AG10803 (cell line): Measurements from ENCODE around the gene S100A1.
"Not testable (repeated sequence)": the region's sequence is repeated elsewhere in the genome, so short reads cannot be mapped to it uniquely, and the experiment has no call there.

Experiments used
- DNase-seq: peaks from one replicate; pipeline ENCODE4 v3.0.0; 2010; ENCODE audit warnings: low read depth
- H3K4me3 ChIP-seq: 2 replicates; pipeline ENCODE4 v1.5.1; 2011; ENCODE audit warnings: mild to moderate bottlenecking, low read length, control low read depth
- CTCF ChIP-seq: conservative IDR thresholded peaks from 2 replicates; pipeline ENCODE4 v1.5.1; 2011; ENCODE audit warnings: mild to moderate bottlenecking, low read length, control low read depth, inconsistent platforms

S100A1 gene

GRCh38 chr1:153587314-153587713, 40.9 kb upstream of the S100A1 start:
- no peak for DNase-seq
- no peak for TF ChIP-seq CTCF

GRCh38 chr1:153588033-153588432, 40.2 kb upstream of the S100A1 start:
- H3K4me3 ChIP-seq, DNase-seq: not testable (repeated sequence)

More at GRCh38 chr1:153587314-153587713, 40.9 kb upstream of the S100A1 start:
- H3K4me3 ChIP-seq, result no peak overlapping the region

GRCh38 chr1:153588482-153588881, 39.8 kb upstream of the S100A1 start:
- DNase-seq, result no peak
- no peak overlapping the region for H3K4me3 ChIP-seq
- no peak for TF ChIP-seq CTCF

GRCh38 chr1:153592748-153593147, 35.5 kb upstream of the S100A1 start:
- H3K4me3 ChIP-seq, result no peak overlapping the region
- no peak for TF ChIP-seq CTCF
- DNase-seq, result no peak

- no peak for TF ChIP-seq CTCF
- no peak overlapping the region for H3K4me3 ChIP-seq
- DNase-seq, result no peak
Measured at GRCh38 chr1:153597206-153597605, 31.0 kb upstream of the S100A1 start.

- DNase-seq, result peak; percentile 73
- H3K4me3 ChIP-seq, result no peak overlapping the region
- no peak for TF ChIP-seq CTCF
Measured at GRCh38 chr1:153598309-153599172, 29.7 kb upstream of the S100A1 start.

GRCh38 chr1:153599847-153600246, 28.4 kb upstream of the S100A1 start:
- no peak overlapping the region for H3K4me3 ChIP-seq
- DNase-seq, result no peak

More at GRCh38 chr1:153599847-153600246, 28.4 kb upstream of the S100A1 start:
- no peak for TF ChIP-seq CTCF
